Nucleus accumbens (tissue), 56 donors: ENCODE data around the gene GSK3B.
"Not testable (repeated sequence)": the region's sequence is repeated elsewhere in the genome, so short reads cannot be mapped to it uniquely, and the experiment has no call there.

ENCODE experiments used
- DNase-seq, 56 donors: peaks; one replicate each; lab custom pipeline; 2025; lab: John Stamatoyannopoulos, UW

Gene GSK3B

GRCh38 chr3:119891944-119892721 is 202.1 kb downstream of the GSK3B start:
- DNase-seq: peak in 25 of 56 donors; percentile 0 to 36 (median 5)

GRCh38 chr3:119888681-119889080 is 205.6 kb downstream of the GSK3B start:
- DNase-seq: not testable (repeated sequence)

- DNase-seq: no peak
These were observed 208.3 kb downstream of the GSK3B start for GRCh38 chr3:119885746-119886530.

- no peak for DNase-seq
These were observed 210.1 kb downstream of the GSK3B start for GRCh38 chr3:119884161-119884557.

GRCh38 chr3:119883461-119884160 is 210.6 kb downstream of the GSK3B start:
- no peak for DNase-seq

- DNase-seq: no peak
These were observed 213.3 kb downstream of the GSK3B start for GRCh38 chr3:119880966-119881365.

- DNase-seq: no peak
These were observed 220.6 kb downstream of the GSK3B start for GRCh38 chr3:119873646-119874045.

- no peak for DNase-seq
These were observed 221.5 kb downstream of the GSK3B start for GRCh38 chr3:119872773-119873172.

- DNase-seq: no peak
These were observed 222.7 kb downstream of the GSK3B start for GRCh38 chr3:119871571-119871970.

GRCh38 chr3:119870512-119870911 is 223.7 kb downstream of the GSK3B start:
- DNase-seq: no peak

- DNase-seq: no peak
These were observed 229.8 kb downstream of the GSK3B start for GRCh38 chr3:119864476-119864875.

- DNase-seq: no peak
These were observed 231.6 kb downstream of the GSK3B start for GRCh38 chr3:119862616-119863015.

- DNase-seq: no peak
These were observed 232.6 kb downstream of the GSK3B start for GRCh38 chr3:119861681-119862080.

- DNase-seq: no peak
These were observed 234.5 kb downstream of the GSK3B start for GRCh38 chr3:119859728-119860127.

GRCh38 chr3:119858957-119859356 is 235.3 kb downstream of the GSK3B start:
- DNase-seq: no peak

GRCh38 chr3:119856695-119857094 is 237.6 kb downstream of the GSK3B start:
- no peak for DNase-seq

GRCh38 chr3:119849126-119849525 is 245.1 kb downstream of the GSK3B start:
- no peak for DNase-seq

- no peak for DNase-seq
These were observed 252.3 kb downstream of the GSK3B start for GRCh38 chr3:119841808-119842471.

GRCh38 chr3:119835556-119835955 is 258.7 kb downstream of the GSK3B start:
- DNase-seq: no peak

GRCh38 chr3:119834754-119835370 is 259.4 kb downstream of the GSK3B start:
- DNase-seq: no peak
